SU-DHL-6 (cell line): ENCODE measurements around the gene COMMD3.

Experiments
- CTCF ChIP-seq: fragments of 200-600 bp; sonication (generic); IDR thresholded peaks from one replicate; pipeline ENCODE4 v1.5.1; 2017; ENCODE audit warnings: antibody characterized with exemption, mild to moderate bottlenecking, low read length, moderate library complexity; ENCODE audit not compliant: insufficient read depth, poor library complexity, severe bottlenecking
- EZH2phosphoT487 ChIP-seq: fragments of 200-600 bp; sonication (generic), shearing (Covaris generic); conservative IDR thresholded peaks from 2 replicates; pipeline ENCODE4 v1.6.1; 2018; ENCODE audit warnings: mild to moderate bottlenecking, antibody characterized with exemption, low read length, moderate library complexity, mixed read lengths

- no peak for TF ChIP-seq CTCF
- no peak for TF ChIP-seq EZH2phosphoT487
Measured at GRCh38 chr10:22321156-22321923, 5.2 kb downstream of the COMMD3 start.
